Left lung (tissue), 10 donors: ENCODE data around the gene NOP14. TPM values are rescaled to one million over a fixed set of nuclear protein-coding genes. Genes with fewer than 3 reads are reported as not detected.
"Not testable (repeated sequence)": the region's sequence is repeated elsewhere in the genome, so short reads cannot be mapped to it uniquely, and the experiment has no call there.

Source experiments
- ATAC-seq: fragments of 200-7000 bp; cut with Tn5 transposase; one replicate; pipeline ENCODE4 v1.9.1; 2020; ENCODE audit warnings: moderate library complexity
- DNase-seq, 4 donors: peaks; one replicate each; pipeline ENCODE4 v3.0.0-alpha.2; 2013 to 2020
- H3K27ac ChIP-seq, 2 donors: fragments of 200-600 bp; sonication (generic) in 1 of 2; one replicate each; pipeline versions ENCODE4 v1.5.0 to v1.8.0; 2020 to 2021
- H3K27me3 ChIP-seq, 2 donors: fragments of 200-600 bp; sonication (generic) in 1 of 2; one replicate each; pipeline versions ENCODE4 v1.5.0 to v1.8.0; 2020 to 2021
- H3K36me3 ChIP-seq, 2 donors: fragments of 200-600 bp; sonication (generic) in 1 of 2; one replicate each; pipeline versions ENCODE4 v1.5.0 to v1.8.0; 2020 to 2021
- H3K4me1 ChIP-seq, 2 donors: fragments of 200-600 bp; one replicate each; pipeline ENCODE4 v1.8.0; 2021
- H3K4me3 ChIP-seq, 2 donors: fragments of 200-600 bp; sonication (generic) in 1 of 2; one replicate each; pipeline versions ENCODE4 v1.5.0 to v1.8.0; 2020 to 2021; ENCODE audit warnings: mild to moderate bottlenecking in 1 of 2
- H3K9me3 ChIP-seq, 2 donors: fragments of 200-600 bp; sonication (generic) in 1 of 2; one replicate each; pipeline versions ENCODE4 v1.5.0 to v1.8.0; 2020 to 2021
- CTCF ChIP-seq, 2 donors: fragments of 200-600 bp; sonication (generic) in 1 of 2; IDR thresholded peaks; one replicate each; pipeline versions ENCODE4 v1.5.0 to v1.8.0; 2021; ENCODE audit warnings: antibody characterized with exemption in 2 of 2
- intact Hi-C, 2 donors: fragments of 100-400 bp; cut with DNase I; formaldehyde crosslinking; loops; one replicate each; pipeline versions ENCODE4 v1.11.2 to v1.14.2; 2022
- polyA plus RNA-seq, 6 donors: library from polyadenylated mRNA; unstranded; fragments of 120-200 nt; gene quantifications; one replicate each; pipeline ENCODE4 v1.2.1, GENCODE V29; 2013; ENCODE audit not compliant: insufficient read length in 6 of 6
- total RNA-seq, 2 donors: library from RNA; stranded (reverse); fragmentation: NEBNext Ultra II Directional; extraction: Animal tissue kit (Norgen Biotek cat#: 25700); gene quantifications; one replicate each; pipeline ENCODE4 v1.2.1, GENCODE V29; 2021
- donor health status: DM: no; HTN: yes; CAD: no.
- donor health status: DM: no; HTN: no; CAD: no.

The NOP14 gene
- total and polyA plus RNA-seq, 8 donors, result 20.4 to 33.0 (median 27.1) TPM

- ATAC-seq, result no peak
- no peaks in the 10 kb centered on the region for H3K36me3 ChIP-seq
- H3K4me3 ChIP-seq, result no peak overlapping the region
Measured at GRCh38 chr4:2991243-2991642, 28.0 kb upstream of the NOP14 start.

GRCh38 chr4:2983715-2984114 lies 20.5 kb upstream of the NOP14 start:
- H3K27ac ChIP-seq, DNase-seq, H3K27me3 ChIP-seq, H3K36me3 ChIP-seq, H3K4me1 ChIP-seq, intact Hi-C loops, ATAC-seq, H3K4me3 ChIP-seq: not testable (repeated sequence)
- H3K9me3 ChIP-seq, result peaks cover 0 to 18% of the 10 kb centered on the region in 2 donors

More at GRCh38 chr4:2991243-2991642, 28.0 kb upstream of the NOP14 start:
- Histone ChIP-seq H3K27ac (no peak overlapping the region), H3K27me3 (no peaks in the 10 kb centered on the region), H3K4me1 (no peaks in the 10 kb centered on the region), H3K9me3 (no peaks in the 10 kb centered on the region)
- no peak for DNase-seq
- TF ChIP-seq CTCF (IDR thresholded peaks at IDR 0.05), result no peak
- intact Hi-C loops, result no loop called here

- Histone ChIP-seq H3K27ac (no peak overlapping the region), H3K4me1 (no peaks in the 10 kb centered on the region), H3K36me3 (no peaks in the 10 kb centered on the region), H3K27me3 (no peaks in the 10 kb centered on the region), H3K4me3 (no peak overlapping the region), H3K9me3 (peaks cover 0 to 18% of the 10 kb centered on the region in 2 donors)
- no peak for TF ChIP-seq CTCF (IDR thresholded peaks at IDR 0.05)
- ATAC-seq (no peak), DNase-seq (no peak)
- intact Hi-C loops, result no loop called here
Measured at GRCh38 chr4:2982012-2982411, 18.8 kb upstream of the NOP14 start.

GRCh38 chr4:2981256-2981819 lies 18.1 kb upstream of the NOP14 start:
- Histone ChIP-seq H3K36me3 (no peaks in the 10 kb centered on the region), H3K4me1 (no peaks in the 10 kb centered on the region), H3K27ac (no peak overlapping the region), H3K9me3 (peaks cover 0 to 18% of the 10 kb centered on the region in 2 donors), H3K4me3 (no peak overlapping the region), H3K27me3 (no peaks in the 10 kb centered on the region)
- no peak for DNase-seq
- TF ChIP-seq CTCF (IDR thresholded peaks at IDR 0.05), result no peak
- intact Hi-C loops, result no loop called here
- no peak for ATAC-seq

- intact Hi-C loops, result no loop called here
- H3K4me1 ChIP-seq, result no peaks in the 10 kb centered on the region
- no peaks in the 10 kb centered on the region for H3K36me3 ChIP-seq
- no peak for TF ChIP-seq CTCF (IDR thresholded peaks at IDR 0.05)
- no peaks in the 10 kb centered on the region for H3K27me3 ChIP-seq
- no peak for DNase-seq
- no peak overlapping the region for H3K27ac ChIP-seq
- ATAC-seq, result peak; percentile 48
- H3K9me3 ChIP-seq, result peaks cover 0 to 18% of the 10 kb centered on the region in 2 donors
- no peak overlapping the region for H3K4me3 ChIP-seq
Measured at GRCh38 chr4:2977211-2978088, 14.2 kb upstream of the NOP14 start.
